Stimulated activated effector memory CD8-positive, alpha-beta T cell treated with anti-CD3 and anti-CD28 coated beads, Interleukin-12 subunit alpha, Interleukin-12 subunit beta, amount 100 ng/mL, for 72 hours (primary cell): Measurements from ENCODE around the gene TRAPPC14.

Experiments used
- ATAC-seq: fragments of 150-1000 bp; cut with Tn5 transposase; 2 replicates; pipeline ENCODE4 v1.10.0; 2021
- DNase-seq, 2 donors: peaks; one replicate each; pipeline ENCODE4 v3.0.0; 2021 to 2022; ENCODE audit warnings: low spot score in 2 of 2
- H3K27ac Mint-ChIP-seq: one replicate; pipeline ENCODE4 v1.8.0; 2022; ENCODE audit warnings: mild to moderate bottlenecking, mixed read lengths
- H3K36me3 Mint-ChIP-seq: one replicate; pipeline ENCODE4 v1.8.0; 2022; ENCODE audit warnings: mild to moderate bottlenecking, mixed read lengths
- H3K4me1 Mint-ChIP-seq: one replicate; pipeline ENCODE4 v1.8.0; 2022; ENCODE audit warnings: mixed read lengths
- H3K4me3 Mint-ChIP-seq: one replicate; pipeline ENCODE4 v1.8.0; 2022; ENCODE audit warnings: mild to moderate bottlenecking, mixed read lengths
- H3K9me3 Mint-ChIP-seq: one replicate; pipeline ENCODE4 v1.8.0; 2022; ENCODE audit warnings: mixed read lengths

The TRAPPC14 gene

GRCh38 chr7:100109521-100110163 is 48.9 kb downstream of the TRAPPC14 start:
- Mint-ChIP-seq H3K9me3 (no peaks in the 10 kb centered on the region), H3K27ac (no peak overlapping the region), H3K36me3 (peaks cover 79% of the 10 kb centered on the region), H3K4me3 (no peak overlapping the region), H3K4me1 (no peaks in the 10 kb centered on the region)
- ATAC-seq (no peak), DNase-seq (no peak)

- Mint-ChIP-seq H3K4me3 (no peak overlapping the region), H3K36me3 (peaks cover 77% of the 10 kb centered on the region), H3K27ac (no peak overlapping the region), H3K9me3 (no peaks in the 10 kb centered on the region), H3K4me1 (peaks cover 8% of the 10 kb centered on the region)
- DNase-seq, result no peak
- no peak for ATAC-seq
Observed at GRCh38 chr7:100107890-100108289, 50.6 kb downstream of the TRAPPC14 start.

DNA sequence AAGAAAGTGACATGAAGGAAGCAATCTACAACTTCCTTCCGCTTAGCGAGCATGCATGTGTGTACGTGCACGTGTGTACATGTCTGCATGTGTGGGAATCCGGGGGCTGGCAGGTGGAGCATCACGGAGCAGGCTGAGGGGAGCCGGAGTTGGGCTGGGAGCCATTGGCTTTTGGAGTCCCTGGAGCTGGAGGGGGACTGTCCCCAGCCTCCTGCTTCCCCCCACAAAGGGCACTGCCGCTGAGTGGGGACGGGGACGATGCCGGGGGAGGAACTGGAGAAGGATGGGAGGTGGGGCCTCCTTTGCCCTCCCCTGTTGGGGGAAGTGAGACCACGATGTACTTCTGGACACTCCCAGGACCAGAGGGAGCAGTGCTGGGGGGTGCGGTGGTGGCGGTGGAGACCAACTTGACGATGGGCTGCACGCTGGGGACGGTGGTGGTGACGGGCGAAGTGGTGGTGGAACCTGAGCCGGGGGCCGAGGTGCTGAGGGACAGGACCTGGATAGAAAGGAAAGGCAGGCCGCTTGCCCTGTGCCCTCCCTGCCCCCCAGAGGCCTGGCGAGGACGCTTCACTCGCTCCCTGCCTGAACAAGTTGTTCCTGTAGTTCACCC is 51.3 kb downstream of the TRAPPC14 start:
- H3K27ac Mint-ChIP-seq, result peak overlapping the region; percentile 14
- DNase-seq (no peak), ATAC-seq (peak; percentile 12)
- no peak overlapping the region for H3K4me3 Mint-ChIP-seq
- peaks cover 77% of the 10 kb centered on the region for H3K36me3 Mint-ChIP-seq
- peaks cover 14% of the 10 kb centered on the region for H3K4me1 Mint-ChIP-seq
- no peaks in the 10 kb centered on the region for H3K9me3 Mint-ChIP-seq

- Mint-ChIP-seq H3K36me3 (peaks cover 74% of the 10 kb centered on the region), H3K9me3 (no peaks in the 10 kb centered on the region), H3K4me3 (no peak overlapping the region), H3K4me1 (peaks cover 15% of the 10 kb centered on the region), H3K27ac (peak overlapping the region; percentile 14)
- DNase-seq (no peak), ATAC-seq (no peak)
Observed at GRCh38 chr7:100106633-100107032, 51.9 kb downstream of the TRAPPC14 start.

DNA sequence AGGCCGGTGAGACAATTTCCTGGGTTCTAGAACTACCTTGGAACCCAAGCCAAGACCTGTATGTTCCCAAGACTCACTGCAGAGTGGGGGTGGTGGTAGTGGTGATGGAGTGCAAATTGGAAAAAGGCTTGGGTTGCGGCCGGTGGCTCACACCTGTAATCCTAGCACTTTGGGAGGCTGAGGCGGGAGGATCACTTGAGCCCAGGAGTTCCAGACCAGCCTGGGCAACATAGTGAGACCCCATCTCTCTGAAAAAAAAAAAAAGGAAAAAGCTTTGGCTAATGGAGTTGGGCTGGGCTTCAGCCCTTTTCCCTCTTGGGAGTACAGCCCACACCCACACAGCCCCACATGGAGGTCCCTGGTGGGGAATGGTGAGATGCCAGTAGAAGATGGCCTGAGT is 53.0 kb downstream of the TRAPPC14 start:
- H3K9me3 Mint-ChIP-seq, result no peaks in the 10 kb centered on the region
- ATAC-seq (no peak), DNase-seq (no peak)
- peaks cover 74% of the 10 kb centered on the region for H3K36me3 Mint-ChIP-seq
- H3K4me3 Mint-ChIP-seq, result no peak overlapping the region
- no peak overlapping the region for H3K27ac Mint-ChIP-seq
- peaks cover 15% of the 10 kb centered on the region for H3K4me1 Mint-ChIP-seq
